ENCODE data around the gene ADRA1B. TPM values are rescaled to one million over a fixed set of nuclear protein-coding genes. Genes with fewer than 3 reads are reported as not detected.

The ADRA1B gene
- total RNA-seq, 4 donors from 2014 or later = 0.67 to 5.3 (median 3.0) TPM

- ATAC-seq = no peak
- no peaks in the 10 kb centered on the region for H3K36me3 ChIP-seq
- H3K4me3 ChIP-seq = no peak overlapping the region
- 71 to 80% methylated on average over 1 to 2 of the region's 2 CpGs for WGBS, 2 donors (ENCODE audit: low coverage in 1 of 2)
- H3K9me3 ChIP-seq = no peaks in the 10 kb centered on the region
- no peak overlapping the region for H3K27ac ChIP-seq
- H3K4me1 ChIP-seq = no peaks in the 10 kb centered on the region
- peaks cover 29% of the 10 kb centered on the region for H3K27me3 ChIP-seq
- TF ChIP-seq POLR2A (IDR thresholded peaks at IDR 0.05) = no peak
- TF ChIP-seq POLR2AphosphoS5 (IDR thresholded peaks at IDR 0.05) = no peak
- no peak for TF ChIP-seq EP300 (IDR thresholded peaks at IDR 0.05)
- TF ChIP-seq, protein P1, sequence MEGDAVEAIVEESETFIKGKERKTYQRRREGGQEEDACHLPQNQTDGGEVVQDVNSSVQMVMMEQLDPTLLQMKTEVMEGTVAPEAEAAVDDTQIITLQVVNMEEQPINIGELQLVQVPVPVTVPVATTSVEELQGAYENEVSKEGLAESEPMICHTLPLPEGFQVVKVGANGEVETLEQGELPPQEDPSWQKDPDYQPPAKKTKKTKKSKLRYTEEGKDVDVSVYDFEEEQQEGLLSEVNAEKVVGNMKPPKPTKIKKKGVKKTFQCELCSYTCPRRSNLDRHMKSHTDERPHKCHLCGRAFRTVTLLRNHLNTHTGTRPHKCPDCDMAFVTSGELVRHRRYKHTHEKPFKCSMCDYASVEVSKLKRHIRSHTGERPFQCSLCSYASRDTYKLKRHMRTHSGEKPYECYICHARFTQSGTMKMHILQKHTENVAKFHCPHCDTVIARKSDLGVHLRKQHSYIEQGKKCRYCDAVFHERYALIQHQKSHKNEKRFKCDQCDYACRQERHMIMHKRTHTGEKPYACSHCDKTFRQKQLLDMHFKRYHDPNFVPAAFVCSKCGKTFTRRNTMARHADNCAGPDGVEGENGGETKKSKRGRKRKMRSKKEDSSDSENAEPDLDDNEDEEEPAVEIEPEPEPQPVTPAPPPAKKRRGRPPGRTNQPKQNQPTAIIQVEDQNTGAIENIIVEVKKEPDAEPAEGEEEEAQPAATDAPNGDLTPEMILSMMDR (IDR thresholded peaks at IDR 0.05) = no peak
Observed at GRCh38 chr5:159945359-159945758, 29.1 kb downstream of the ADRA1B start.

DNA sequence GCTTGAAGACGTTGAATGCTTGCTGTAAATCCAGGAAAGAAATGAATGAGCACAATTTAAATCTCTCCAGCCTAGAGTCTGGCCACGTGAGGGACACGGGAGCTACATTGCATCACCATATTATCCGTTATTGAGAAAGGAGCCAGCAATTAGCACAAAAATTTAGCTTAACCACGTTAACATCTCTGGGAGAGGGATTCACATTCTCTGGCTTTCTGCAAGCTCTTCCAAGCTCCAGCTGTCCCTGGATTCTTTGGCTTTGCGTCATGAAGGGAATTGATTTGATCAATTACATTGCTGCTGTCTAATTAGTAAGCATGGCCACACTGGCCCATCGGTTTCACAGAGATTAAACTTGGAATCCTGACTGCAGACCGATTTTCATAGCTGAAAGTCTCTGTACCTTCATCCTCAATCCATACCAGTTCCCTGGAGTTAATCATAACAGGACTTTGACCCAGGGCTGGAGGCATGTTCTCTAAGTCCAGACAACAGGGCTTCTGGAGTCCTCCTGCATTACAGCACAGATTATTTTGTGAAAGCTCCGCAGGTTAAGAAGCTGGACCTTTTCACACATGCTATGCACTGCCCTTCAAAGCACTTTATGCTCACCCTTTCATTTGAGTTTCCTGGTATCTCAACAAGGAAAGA, 31.6 kb downstream of the ADRA1B start:
- 38 to 67% methylated on average over 4 to 7 of the region's 9 CpGs for WGBS, 2 donors (ENCODE audit: low coverage in 1 of 2)

GRCh38 chr5:159951387-159951786, 35.1 kb downstream of the ADRA1B start:
- WGBS, 2 donors (ENCODE audit: low coverage in 1 of 2) = 7 to 100% methylated on average over 1 to 8 of the region's 10 CpGs
- Histone ChIP-seq H3K9me3 (no peaks in the 10 kb centered on the region), H3K27ac (no peak overlapping the region), H3K36me3 (no peaks in the 10 kb centered on the region), H3K4me1 (no peaks in the 10 kb centered on the region), H3K4me3 (no peak overlapping the region), H3K27me3 (peaks cover 14% of the 10 kb centered on the region)
- no peak for ATAC-seq
- TF ChIP-seq, protein P1 (IDR thresholded peaks at IDR 0.05) = no peak
- TF ChIP-seq POLR2AphosphoS5 (IDR thresholded peaks at IDR 0.05) (no peak), EP300 (IDR thresholded peaks at IDR 0.05) (no peak), POLR2A (IDR thresholded peaks at IDR 0.05) (no peak)

More for the DNA sequence above, 31.6 kb downstream of the ADRA1B start:
- no peak for ATAC-seq
- Histone ChIP-seq H3K4me1 (no peaks in the 10 kb centered on the region), H3K9me3 (no peaks in the 10 kb centered on the region), H3K27me3 (peaks cover 28% of the 10 kb centered on the region), H3K27ac (no peak overlapping the region), H3K36me3 (no peaks in the 10 kb centered on the region), H3K4me3 (no peak overlapping the region)
- TF ChIP-seq POLR2A (IDR thresholded peaks at IDR 0.05) (no peak), EP300 (IDR thresholded peaks at IDR 0.05) (no peak), POLR2AphosphoS5 (IDR thresholded peaks at IDR 0.05) (no peak)
- TF ChIP-seq, protein P1 (IDR thresholded peaks at IDR 0.05) = no peak

GRCh38 chr5:159951834-159952233, 35.6 kb downstream of the ADRA1B start:
- no peak for ATAC-seq
- TF ChIP-seq EP300 (IDR thresholded peaks at IDR 0.05) (no peak), POLR2AphosphoS5 (IDR thresholded peaks at IDR 0.05) (no peak), POLR2A (IDR thresholded peaks at IDR 0.05) (no peak)
- TF ChIP-seq, protein P1 (IDR thresholded peaks at IDR 0.05) = no peak
- H3K36me3 ChIP-seq = no peaks in the 10 kb centered on the region
- no peaks in the 10 kb centered on the region for H3K9me3 ChIP-seq
- no peak overlapping the region for H3K27ac ChIP-seq
- H3K4me3 ChIP-seq = no peak overlapping the region
- peaks cover 14% of the 10 kb centered on the region for H3K27me3 ChIP-seq
- no peaks in the 10 kb centered on the region for H3K4me1 ChIP-seq
- 69 to 78% methylated on average over 3 of the region's 3 CpGs for WGBS, 2 donors (ENCODE audit: low coverage in 1 of 2)

GRCh38 chr5:159953609-159954008, 37.3 kb downstream of the ADRA1B start:
- TF ChIP-seq POLR2AphosphoS5 (IDR thresholded peaks at IDR 0.05) (no peak), POLR2A (IDR thresholded peaks at IDR 0.05) (no peak), EP300 (IDR thresholded peaks at IDR 0.05) (no peak)
- TF ChIP-seq, protein P1 (IDR thresholded peaks at IDR 0.05) = no peak
- Histone ChIP-seq H3K4me1 (no peaks in the 10 kb centered on the region), H3K4me3 (no peak overlapping the region), H3K27me3 (peaks cover 14% of the 10 kb centered on the region), H3K9me3 (no peaks in the 10 kb centered on the region), H3K36me3 (no peaks in the 10 kb centered on the region), H3K27ac (no peak overlapping the region)
- ATAC-seq = no peak
- 50 to 88% methylated on average over 1 to 3 of the region's 3 CpGs for WGBS, 2 donors (ENCODE audit: low coverage in 1 of 2)
